Neuronal stem cell (in vitro differentiated cells): Measurements from ENCODE around the gene MRRF.

ENCODE experiments used
- DNase-seq: peaks from one replicate; pipeline ENCODE4 v3.0.0-alpha.2; 2013; ENCODE audit warnings: low spot score
- H2AFZ ChIP-seq: one replicate; pipeline ENCODE4 v1.6.1; 2013; ENCODE audit warnings: mild to moderate bottlenecking, low read length, inconsistent platforms
- H2AK5ac ChIP-seq: 2 replicates; pipeline ENCODE4 v1.6.1; 2013; ENCODE audit warnings: low read depth, mild to moderate bottlenecking, inconsistent platforms, low read length, moderate library complexity, mixed read lengths
- H2BK120ac ChIP-seq: 2 replicates; pipeline ENCODE4 v1.6.1; 2013; ENCODE audit warnings: low read depth, mild to moderate bottlenecking, inconsistent platforms, low read length, moderate library complexity, mixed read lengths
- H2BK12ac ChIP-seq: one replicate; pipeline ENCODE4 v1.6.1; 2013; ENCODE audit warnings: low read length, inconsistent platforms
- H2BK15ac ChIP-seq: 2 replicates; pipeline ENCODE4 v1.6.1; 2013; ENCODE audit warnings: mild to moderate bottlenecking, low read length, inconsistent platforms, mixed read lengths
- H2BK5ac ChIP-seq: one replicate; pipeline ENCODE4 v1.6.1; 2013; ENCODE audit warnings: inconsistent platforms, mild to moderate bottlenecking, low read length, moderate library complexity
- H3K14ac ChIP-seq: one replicate; pipeline ENCODE4 v1.6.1; 2013; ENCODE audit warnings: low read length, inconsistent platforms
- H3K18ac ChIP-seq: 2 replicates; pipeline ENCODE4 v1.6.1; 2013; ENCODE audit warnings: low read length, inconsistent platforms
- H3K23ac ChIP-seq: 2 replicates; pipeline ENCODE4 v1.6.1; 2013; ENCODE audit warnings: low read depth, mild to moderate bottlenecking, mixed read lengths, low read length, inconsistent platforms; ENCODE audit not compliant: poor library complexity
- H3K27ac ChIP-seq: replicated peaks from 3 replicates; pipeline ENCODE4 v1.5.1; 2013; ENCODE audit warnings: low read length, inconsistent platforms
- H3K27me3 ChIP-seq, 3 experiments: 2 replicates each; pipeline ENCODE4 v1.6.1; 2013; ENCODE audit warnings: low read length in 3 of 3, mild to moderate bottlenecking in 2 of 3, inconsistent platforms in 1 of 3, low read depth in 1 of 3, mixed read lengths in 1 of 3, moderate library complexity in 1 of 3; ENCODE audit not compliant: control insufficient read depth in 3 of 3, insufficient read depth in 3 of 3
- H3K36me3 ChIP-seq, 2 donors: replicated peaks in 1 of 2; 2 replicates each; pipeline ENCODE4 v1.6.1; 2013; ENCODE audit warnings: low read length in 2 of 2; ENCODE audit not compliant: control insufficient read depth in 2 of 2, insufficient read depth in 2 of 2
- H3K4ac ChIP-seq: 2 replicates; pipeline ENCODE4 v1.6.1; 2013; ENCODE audit warnings: inconsistent platforms, mild to moderate bottlenecking, low read length, moderate library complexity
- H3K4me1 ChIP-seq, 2 donors: 1 replicate in 1 of 2; 2 replicates in 1 of 2; pipeline ENCODE4 v1.6.1; 2013; ENCODE audit warnings: low read length in 2 of 2, low read depth in 1 of 2; ENCODE audit not compliant: control insufficient read depth in 2 of 2, insufficient read depth in 1 of 2
- H3K4me2 ChIP-seq: one replicate; pipeline ENCODE4 v1.6.1; 2013; ENCODE audit warnings: mild to moderate bottlenecking, low read length, inconsistent platforms; ENCODE audit not compliant: insufficient read depth, poor library complexity, severe bottlenecking
- H3K4me3 ChIP-seq, 2 donors: 2 replicates each; pipeline ENCODE4 v1.5.1; 2013; ENCODE audit warnings: low read length in 2 of 2, mild to moderate bottlenecking in 2 of 2, inconsistent platforms in 1 of 2, moderate library complexity in 1 of 2
- H3K79me1 ChIP-seq: one replicate; pipeline ENCODE4 v1.6.1; 2013; ENCODE audit warnings: low read depth, mild to moderate bottlenecking, inconsistent platforms, low read length, moderate library complexity
- H3K9ac ChIP-seq: one replicate; pipeline ENCODE4 v1.6.1; 2013; ENCODE audit warnings: mild to moderate bottlenecking, low read depth, low read length, inconsistent platforms; ENCODE audit not compliant: poor library complexity
- H3K9me3 ChIP-seq, 2 donors: replicated peaks in 1 of 2; 2 replicates each; pipeline versions ENCODE3 to v1.6.1; 2013; ENCODE audit warnings: low read length in 2 of 2, mild to moderate bottlenecking in 2 of 2, inconsistent platforms in 1 of 2, low read depth in 1 of 2, mixed read lengths in 1 of 2, moderate library complexity in 1 of 2; ENCODE audit not compliant: control insufficient read depth in 2 of 2, insufficient read depth in 1 of 2
- H4K8ac ChIP-seq: one replicate; pipeline ENCODE4 v1.6.1; 2013; ENCODE audit warnings: low read depth, mild to moderate bottlenecking, inconsistent platforms, low read length, moderate library complexity
- H4K91ac ChIP-seq: one replicate; pipeline ENCODE4 v1.6.1; 2013; ENCODE audit warnings: low read length, low read depth, mild to moderate bottlenecking, inconsistent platforms; ENCODE audit not compliant: poor library complexity
- WGBS, 2 donors: extraction: QIAGEN DNeasy Blood & Tissue Kit; methylation state at CpG; one replicate each; pipeline ENCODE4 v1.1.7; 2013; ENCODE audit warnings: missing lambda C conversion rate in 2 of 2, mixed read lengths in 1 of 2; ENCODE audit not compliant: insufficient read length in 2 of 2, insufficient replicate concordance in 1 of 2; ENCODE audit errors: extremely low coverage in 2 of 2; 5-methylcytosine and 5-hydroxymethylcytosine counted together

Gene MRRF

GRCh38 chr9:122336866-122337555, 72.3 kb downstream of the MRRF start:
- H3K18ac ChIP-seq: peak overlapping the region; percentile 23
- peak overlapping the region; percentile 49 for H2AFZ ChIP-seq
- peaks cover 0 to 39% (median 2%) of the 10 kb centered on the region in 3 experiments for H3K27me3 ChIP-seq
- WGBS, 2 donors: no CpG with 5 or more reads among the region's 26 CpGs
- no peaks in the 10 kb centered on the region for H3K36me3 ChIP-seq
- H3K79me1 ChIP-seq: no peaks in the 10 kb centered on the region
- peaks cover 6 to 15% of the 10 kb centered on the region in 2 donors for H3K4me1 ChIP-seq
- no peak overlapping the region for H3K4me3 ChIP-seq
- no peak for DNase-seq
- H4K91ac ChIP-seq: no peak overlapping the region
- no peaks in the 10 kb centered on the region for H3K9me3 ChIP-seq
- H4K8ac ChIP-seq: no peak overlapping the region
- no peak overlapping the region for H3K9ac ChIP-seq
- H2BK15ac ChIP-seq: no peak overlapping the region
- no peak overlapping the region for H3K27ac ChIP-seq
- H3K4ac ChIP-seq: no peak overlapping the region
- H3K4me2 ChIP-seq: peak overlapping the region; percentile 50
- no peak overlapping the region for H2BK5ac ChIP-seq
- no peak overlapping the region for H2BK12ac ChIP-seq
- H2AK5ac ChIP-seq: no peak overlapping the region
- no peak overlapping the region for H3K14ac ChIP-seq
- H2BK120ac ChIP-seq: no peak overlapping the region
- no peak overlapping the region for H3K23ac ChIP-seq

GRCh38 chr9:122337556-122337929, 72.9 kb downstream of the MRRF start:
- Histone ChIP-seq H4K8ac (no peak overlapping the region), H3K79me1 (no peaks in the 10 kb centered on the region), H2BK120ac (no peak overlapping the region), H3K14ac (no peak overlapping the region), H3K9me3 (no peaks in the 10 kb centered on the region), H3K4me2 (no peak overlapping the region), H2BK5ac (no peak overlapping the region), H2BK15ac (no peak overlapping the region), H3K4me3 (no peak overlapping the region), H3K9ac (no peak overlapping the region), H2BK12ac (no peak overlapping the region), H3K23ac (no peak overlapping the region), H3K27ac (no peak overlapping the region), H3K27me3 (peaks cover 0 to 45% (median 2%) of the 10 kb centered on the region in 3 experiments), H4K91ac (no peak overlapping the region), H3K4me1 (peaks cover 4 to 15% of the 10 kb centered on the region in 2 donors), H2AK5ac (no peak overlapping the region), H2AFZ (peak overlapping the region; percentile 49), H3K36me3 (no peaks in the 10 kb centered on the region), H3K18ac (no peak overlapping the region), H3K4ac (no peak overlapping the region)
- no CpG with 5 or more reads among the region's 4 CpGs for WGBS, 2 donors
- no peak for DNase-seq

- no CpG with 5 or more reads among the region's 6 CpGs for WGBS, 2 donors
- no peak overlapping the region for H3K18ac ChIP-seq
- DNase-seq: no peak
These were observed 73.9 kb downstream of the MRRF start for GRCh38 chr9:122338536-122338935.

DNA sequence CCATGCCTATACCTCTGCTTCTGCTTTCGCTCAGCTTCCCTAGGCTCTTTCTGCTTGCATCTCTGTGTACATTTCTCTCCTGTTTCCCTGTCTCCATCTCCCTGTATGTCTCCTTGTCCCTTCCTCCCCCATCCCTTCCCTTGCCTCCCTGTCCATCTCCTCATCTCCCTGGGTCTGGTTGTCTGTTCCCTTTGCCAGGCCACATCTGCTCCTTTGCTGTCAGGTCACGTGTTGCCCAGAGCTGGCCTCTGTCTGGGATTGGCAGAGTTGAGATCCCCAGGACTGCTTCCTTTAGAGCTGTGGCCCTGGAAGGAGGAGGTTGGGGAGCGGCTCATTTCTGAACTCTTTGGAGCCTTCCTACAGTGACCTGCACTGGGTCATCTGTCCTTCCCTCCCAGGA, 74.3 kb downstream of the MRRF start:
- Histone ChIP-seq H2BK15ac (no peak overlapping the region), H3K23ac (peak overlapping the region; percentile 37), H2BK12ac (no peak overlapping the region), H3K27me3 (peaks cover 0 to 50% (median 2%) of the 10 kb centered on the region in 3 experiments), H3K4ac (no peak overlapping the region), H3K27ac (no peak overlapping the region), H4K8ac (no peak overlapping the region), H3K4me2 (no peak overlapping the region), H2BK5ac (no peak overlapping the region), H3K79me1 (no peaks in the 10 kb centered on the region), H2BK120ac (no peak overlapping the region), H3K14ac (no peak overlapping the region), H3K9ac (peak overlapping the region; percentile 17), H2AFZ (peak overlapping the region; percentile 37), H4K91ac (no peak overlapping the region), H2AK5ac (no peak overlapping the region), H3K18ac (no peak overlapping the region), H3K9me3 (no peaks in the 10 kb centered on the region), H3K4me3 (no peak overlapping the region), H3K4me1 (peaks cover 4 to 14% of the 10 kb centered on the region in 2 donors), H3K36me3 (no peaks in the 10 kb centered on the region)
- no peak for DNase-seq
- WGBS, 2 donors: no CpG with 5 or more reads among the region's 3 CpGs

More at GRCh38 chr9:122338536-122338935, 73.9 kb downstream of the MRRF start:
- Histone ChIP-seq H2AK5ac (no peak overlapping the region), H4K8ac (no peak overlapping the region), H4K91ac (no peak overlapping the region), H2BK12ac (no peak overlapping the region), H2BK120ac (no peak overlapping the region), H2BK5ac (no peak overlapping the region), H3K4ac (no peak overlapping the region), H2BK15ac (no peak overlapping the region), H3K4me3 (no peak overlapping the region), H3K79me1 (no peaks in the 10 kb centered on the region), H3K36me3 (no peaks in the 10 kb centered on the region), H3K9me3 (no peaks in the 10 kb centered on the region), H3K4me2 (no peak overlapping the region), H3K27ac (no peak overlapping the region), H3K27me3 (peaks cover 0 to 46% (median 2%) of the 10 kb centered on the region in 3 experiments), H2AFZ (peak overlapping the region; percentile 10), H3K4me1 (peaks cover 4 to 13% of the 10 kb centered on the region in 2 donors), H3K14ac (no peak overlapping the region), H3K9ac (no peak overlapping the region), H3K23ac (no peak overlapping the region)
